ENCODE results near the gene TAC3. TPM values are rescaled to one million over a fixed set of nuclear protein-coding genes. Genes with fewer than 3 reads are reported as not detected.

The TAC3 gene
- total and polyA plus RNA-seq, 4 donors, result not detected

- no peak overlapping the region for H3K9ac ChIP-seq (ENCODE audit: insufficient read depth in 1 of 2, low read length in 2 of 2)
- H3K36me3 ChIP-seq (ENCODE audit: control insufficient read depth in 4 of 4, insufficient read depth in 4 of 4, low read length in 4 of 4), result no peaks in the 10 kb centered on the region
- DNase-seq, result no peak
- no peaks in the 10 kb centered on the region for H3K9me3 ChIP-seq (ENCODE audit: control insufficient read depth in 4 of 4, insufficient read depth in 3 of 4, low read length in 3 of 4)
- no peak for ATAC-seq (ENCODE audit: insufficient read depth, low FRiP score)
- H3K27ac ChIP-seq (ENCODE audit: low read depth in 1 of 2, low read length in 1 of 2), result no peak overlapping the region
- no peaks in the 10 kb centered on the region for H3K4me1 ChIP-seq (ENCODE audit: control insufficient read depth in 5 of 5, insufficient read depth in 5 of 5, low read length in 5 of 5)
- H3K27me3 ChIP-seq (ENCODE audit: control insufficient read depth in 3 of 3, insufficient read depth in 3 of 3, low read length in 2 of 3), result peaks cover 0 to 3% (median 2%) of the 10 kb centered on the region in 3 donors
- TF ChIP-seq, protein P1, sequence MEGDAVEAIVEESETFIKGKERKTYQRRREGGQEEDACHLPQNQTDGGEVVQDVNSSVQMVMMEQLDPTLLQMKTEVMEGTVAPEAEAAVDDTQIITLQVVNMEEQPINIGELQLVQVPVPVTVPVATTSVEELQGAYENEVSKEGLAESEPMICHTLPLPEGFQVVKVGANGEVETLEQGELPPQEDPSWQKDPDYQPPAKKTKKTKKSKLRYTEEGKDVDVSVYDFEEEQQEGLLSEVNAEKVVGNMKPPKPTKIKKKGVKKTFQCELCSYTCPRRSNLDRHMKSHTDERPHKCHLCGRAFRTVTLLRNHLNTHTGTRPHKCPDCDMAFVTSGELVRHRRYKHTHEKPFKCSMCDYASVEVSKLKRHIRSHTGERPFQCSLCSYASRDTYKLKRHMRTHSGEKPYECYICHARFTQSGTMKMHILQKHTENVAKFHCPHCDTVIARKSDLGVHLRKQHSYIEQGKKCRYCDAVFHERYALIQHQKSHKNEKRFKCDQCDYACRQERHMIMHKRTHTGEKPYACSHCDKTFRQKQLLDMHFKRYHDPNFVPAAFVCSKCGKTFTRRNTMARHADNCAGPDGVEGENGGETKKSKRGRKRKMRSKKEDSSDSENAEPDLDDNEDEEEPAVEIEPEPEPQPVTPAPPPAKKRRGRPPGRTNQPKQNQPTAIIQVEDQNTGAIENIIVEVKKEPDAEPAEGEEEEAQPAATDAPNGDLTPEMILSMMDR (IDR thresholded peaks at IDR 0.05; ENCODE audit: control extremely low read depth, extremely low read depth), result no peak
- WGBS, 2 donors, result 93 to 95% methylated on average over 3 of the region's 3 CpGs
- no peak overlapping the region for H3K4me3 ChIP-seq
Measured at GRCh38 chr12:57033431-57033830, 17.1 kb upstream of the TAC3 start.

DNA sequence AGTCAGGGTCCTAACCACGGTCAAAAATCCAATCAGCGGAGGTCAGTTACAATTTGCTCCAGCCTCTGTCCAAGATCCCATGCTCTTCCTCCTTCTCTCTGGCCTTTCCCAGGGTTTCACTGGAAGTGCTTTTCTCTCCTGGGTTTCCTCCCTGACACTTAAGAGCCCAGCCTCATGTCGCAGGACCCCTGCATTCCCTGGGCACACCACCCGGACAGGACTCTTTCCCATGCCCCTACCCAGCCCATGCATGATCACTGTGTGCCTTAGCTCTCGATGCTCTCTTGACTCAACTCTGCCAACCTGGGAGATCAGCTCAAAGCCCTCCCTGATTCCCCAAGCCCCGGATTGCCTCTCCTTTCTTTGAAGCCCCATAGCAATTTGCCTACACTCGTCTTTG is 15.5 kb upstream of the TAC3 start:
- TF ChIP-seq, protein P1 (IDR thresholded peaks at IDR 0.05; ENCODE audit: control extremely low read depth, extremely low read depth), result no peak
- Histone ChIP-seq H3K9ac (ENCODE audit: insufficient read depth in 1 of 2, low read length in 2 of 2) (no peak overlapping the region), H3K27me3 (ENCODE audit: control insufficient read depth in 3 of 3, insufficient read depth in 3 of 3, low read length in 2 of 3) (peaks cover 0 to 10% (median 4%) of the 10 kb centered on the region in 3 donors), H3K4me3 (no peak overlapping the region), H3K4me1 (ENCODE audit: control insufficient read depth in 5 of 5, insufficient read depth in 5 of 5, low read length in 5 of 5) (no peaks in the 10 kb centered on the region), H3K27ac (ENCODE audit: low read depth in 1 of 2, low read length in 1 of 2) (no peak overlapping the region), H3K36me3 (ENCODE audit: control insufficient read depth in 4 of 4, insufficient read depth in 4 of 4, low read length in 4 of 4) (no peaks in the 10 kb centered on the region), H3K9me3 (ENCODE audit: control insufficient read depth in 4 of 4, insufficient read depth in 3 of 4, low read length in 3 of 4) (no peaks in the 10 kb centered on the region)
- WGBS, 2 donors, result 83 to 86% methylated on average over 7 of the region's 7 CpGs
- DNase-seq (no peak), ATAC-seq (ENCODE audit: insufficient read depth, low FRiP score) (no peak)

GRCh38 chr12:57031138-57031725 is 14.9 kb upstream of the TAC3 start:
- peaks cover 0 to 11% (median 4%) of the 10 kb centered on the region in 3 donors for H3K27me3 ChIP-seq (ENCODE audit: control insufficient read depth in 3 of 3, insufficient read depth in 3 of 3, low read length in 2 of 3)
- H3K4me1 ChIP-seq (ENCODE audit: control insufficient read depth in 5 of 5, insufficient read depth in 5 of 5, low read length in 5 of 5), result no peaks in the 10 kb centered on the region
- H3K9ac ChIP-seq (ENCODE audit: insufficient read depth in 1 of 2, low read length in 2 of 2), result no peak overlapping the region
- H3K9me3 ChIP-seq (ENCODE audit: control insufficient read depth in 4 of 4, insufficient read depth in 3 of 4, low read length in 3 of 4), result no peaks in the 10 kb centered on the region
- no peak overlapping the region for H3K4me3 ChIP-seq
- ATAC-seq (ENCODE audit: insufficient read depth, low FRiP score) (no peak), DNase-seq (peak in 2 of 3 donors; percentile 11 to 29)
- 17 to 18% methylated on average over 2 of the region's 2 CpGs for WGBS, 2 donors
- H3K36me3 ChIP-seq (ENCODE audit: control insufficient read depth in 4 of 4, insufficient read depth in 4 of 4, low read length in 4 of 4), result no peaks in the 10 kb centered on the region
- H3K27ac ChIP-seq (ENCODE audit: low read depth in 1 of 2, low read length in 1 of 2), result no peak overlapping the region
- TF ChIP-seq, protein P1 (IDR thresholded peaks at IDR 0.05; ENCODE audit: control extremely low read depth, extremely low read depth), result no peak

- Histone ChIP-seq H3K9ac (ENCODE audit: insufficient read depth in 1 of 2, low read length in 2 of 2) (no peak overlapping the region), H3K4me1 (ENCODE audit: control insufficient read depth in 5 of 5, insufficient read depth in 5 of 5, low read length in 5 of 5) (no peaks in the 10 kb centered on the region), H3K9me3 (ENCODE audit: control insufficient read depth in 4 of 4, insufficient read depth in 3 of 4, low read length in 3 of 4) (no peaks in the 10 kb centered on the region), H3K36me3 (ENCODE audit: control insufficient read depth in 4 of 4, insufficient read depth in 4 of 4, low read length in 4 of 4) (no peaks in the 10 kb centered on the region), H3K27ac (ENCODE audit: low read depth in 1 of 2, low read length in 1 of 2) (no peak overlapping the region), H3K4me3 (no peak overlapping the region), H3K27me3 (ENCODE audit: control insufficient read depth in 3 of 3, insufficient read depth in 3 of 3, low read length in 2 of 3) (peaks cover 0 to 11% (median 4%) of the 10 kb centered on the region in 3 donors)
- TF ChIP-seq, protein P1 (IDR thresholded peaks at IDR 0.05; ENCODE audit: control extremely low read depth, extremely low read depth), result no peak
- DNase-seq (no peak), ATAC-seq (ENCODE audit: insufficient read depth, low FRiP score) (no peak)
- WGBS, 2 donors, result 95 to 97% methylated on average over 7 of the region's 7 CpGs
Measured at GRCh38 chr12:57029457-57029856, 13.1 kb upstream of the TAC3 start.

Measured in lung (tissue), 12 donors.